Left cardiac atrium (tissue), 4 donors: ENCODE data around the gene CTNND2. TPM values are rescaled to one million over a fixed set of nuclear protein-coding genes. Genes with fewer than 3 reads are reported as not detected.

Experiments used
- ATAC-seq, 2 donors: fragments of 200-7000 bp; cut with Tn5 transposase; one replicate each; pipeline ENCODE4 v1.9.1; 2020; ENCODE audit warnings: mild to moderate bottlenecking in 2 of 2, moderate library complexity in 2 of 2
- DNase-seq: peaks from one replicate; pipeline ENCODE4 v3.0.0-alpha.2; 2020
- intact Hi-C, 2 donors: fragments of 100-400 bp; cut with DNase I; formaldehyde crosslinking; loops; one replicate each; pipeline versions ENCODE4 v1.14.1 to v1.15.1; 2022 to 2023
- total RNA-seq, 2 donors: library from RNA; stranded (reverse); fragmentation: NEBNext Ultra II Directional; extraction: Animal tissue kit (Norgen Biotek cat#: 25700); gene quantifications; one replicate each; pipeline ENCODE4 v1.2.1, GENCODE V29; 2021
- donor health status: DM: no; HTN: yes; CAD: no.
- donor health status: DM: no; HTN: yes; CAD: no; lungs with severe emphysema.
- donor health status: DM: yes; HTN: yes; CAD: no.
- donor health status: Dilated cardiomyopathy.

The CTNND2 gene
- total RNA-seq, 2 donors from 2014 or later: 4.8 to 11.6 TPM

DNA sequence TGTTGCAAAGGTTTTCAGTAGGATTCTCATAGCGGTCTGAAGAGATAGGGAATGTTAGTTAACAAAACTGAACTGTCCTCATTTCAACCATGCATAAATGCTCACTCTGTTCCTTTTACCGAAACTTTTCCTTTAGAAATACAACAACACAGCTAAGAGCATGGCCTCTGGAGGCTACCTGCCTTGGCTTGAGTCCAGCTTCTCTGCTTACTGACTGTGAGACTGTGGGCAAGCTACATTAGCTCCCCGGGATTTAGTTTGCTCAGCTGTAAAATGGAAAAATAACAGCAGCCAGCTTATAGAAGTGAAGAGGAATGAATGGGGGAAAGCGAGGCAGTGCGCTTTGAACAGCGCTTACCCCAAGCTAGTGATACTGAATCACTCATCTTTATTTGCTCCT lies 635.4 kb downstream of the CTNND2 start:
- no peak for ATAC-seq
- no peak for DNase-seq
- intact Hi-C loops: loop anchor here in 1 of 2 donors (5.0 kb wide), 3 partner anchors 228 to 753 kb away; no protein-coding TSS in a partner anchor

DNA sequence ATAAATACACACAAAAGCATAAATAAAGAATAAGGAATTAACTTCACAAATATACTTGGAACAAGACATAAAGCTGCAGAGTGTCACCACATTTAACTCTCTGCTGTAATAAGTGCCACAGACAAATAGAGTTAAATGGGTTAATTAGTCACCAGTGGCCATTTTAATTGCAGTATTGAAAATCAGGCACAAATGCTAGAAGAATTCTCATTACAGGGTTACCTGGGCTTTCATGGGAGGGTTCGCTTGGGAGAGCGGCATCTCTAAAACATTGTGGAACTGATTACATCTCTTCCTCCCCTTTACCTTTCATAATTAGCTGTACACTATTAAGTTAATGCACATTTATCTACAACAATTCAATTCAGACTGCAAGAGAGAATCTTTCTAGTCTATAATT lies 637.9 kb downstream of the CTNND2 start:
- no peak for DNase-seq
- ATAC-seq: no peak
- intact Hi-C loops: loop anchor here in 1 of 2 donors (5.0 kb wide), 3 partner anchors 231 to 756 kb away; no protein-coding TSS in a partner anchor

- ATAC-seq (no peak), DNase-seq (no peak)
- intact Hi-C loops: no loop called here
Observed at GRCh38 chr5:11261241-11261640, 643.0 kb downstream of the CTNND2 start.

DNA sequence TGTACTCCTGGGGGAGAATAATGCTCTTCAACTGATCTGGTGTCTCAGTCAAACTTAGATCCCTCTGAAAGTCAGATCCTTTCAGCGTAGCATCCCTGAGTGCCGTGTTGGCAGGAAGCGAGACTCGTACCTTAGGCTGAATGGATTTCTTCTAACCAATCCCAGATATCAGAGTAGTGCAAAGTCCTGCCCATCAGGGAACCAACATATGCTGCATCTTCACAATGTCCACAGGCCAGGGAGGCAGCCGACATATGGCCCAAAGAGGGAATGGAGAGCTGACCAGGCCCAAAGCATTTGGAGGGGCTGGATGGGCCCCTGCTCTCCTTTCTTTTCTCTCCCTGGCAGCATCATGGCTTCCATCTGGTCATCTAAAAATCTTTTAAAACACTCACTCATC lies 646.2 kb downstream of the CTNND2 start:
- ATAC-seq (no peak), DNase-seq (no peak)
- intact Hi-C loops: no loop called here

- DNase-seq: no peak
- ATAC-seq: no peak
- intact Hi-C loops: no loop called here
Observed at GRCh38 chr5:11252523-11252922, 651.7 kb downstream of the CTNND2 start.

GRCh38 chr5:11252075-11252474 lies 652.2 kb downstream of the CTNND2 start:
- DNase-seq (no peak), ATAC-seq (no peak)
- intact Hi-C loops: no loop called here

- intact Hi-C loops: no loop called here
- DNase-seq: no peak
- no peak for ATAC-seq
Observed at GRCh38 chr5:11251247-11251646, 653.0 kb downstream of the CTNND2 start.

GRCh38 chr5:11248966-11249365 lies 655.3 kb downstream of the CTNND2 start:
- DNase-seq (no peak), ATAC-seq (no peak)
- intact Hi-C loops: no loop called here

GRCh38 chr5:11247224-11247623 lies 657.0 kb downstream of the CTNND2 start:
- ATAC-seq: no peak
- intact Hi-C loops: no loop called here

DNA sequence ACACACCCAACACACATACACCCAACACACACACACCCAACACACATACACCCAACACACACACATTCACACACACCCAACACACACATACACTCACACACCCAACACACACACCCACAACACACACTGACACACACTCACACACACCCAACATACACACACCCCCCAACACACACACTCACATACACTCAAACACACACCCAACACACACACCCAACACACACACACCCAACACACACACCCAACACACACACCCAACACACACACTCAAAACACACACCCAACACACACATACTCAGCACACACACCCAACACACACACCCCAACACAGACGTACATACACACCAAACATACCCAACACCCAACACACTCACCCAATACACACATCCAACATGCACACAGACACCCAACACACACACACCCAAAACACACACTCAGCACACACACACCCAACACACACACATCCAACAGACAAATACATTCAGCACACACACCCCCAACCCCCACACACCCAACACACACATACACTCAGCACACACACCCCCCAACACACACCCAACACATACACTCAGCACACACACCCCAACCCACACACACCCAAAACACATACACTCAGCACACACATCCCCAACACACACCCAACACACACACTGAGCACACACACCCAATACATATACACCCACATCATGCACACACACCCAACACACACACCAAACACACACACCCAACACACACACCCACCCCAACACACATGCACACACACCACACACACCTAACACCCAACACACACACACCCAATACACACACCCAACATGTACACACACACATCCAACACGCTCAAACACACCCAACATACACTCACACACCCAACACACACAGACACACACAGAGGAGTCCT lies 663.7 kb downstream of the CTNND2 start:
- no peak for ATAC-seq
- intact Hi-C loops: no loop called here
- DNase-seq: no peak

More at GRCh38 chr5:11247224-11247623, 657.0 kb downstream of the CTNND2 start:
- DNase-seq: no peak

- intact Hi-C loops: no loop called here
- ATAC-seq (no peak), DNase-seq (no peak)
Observed at GRCh38 chr5:11239261-11240015, 664.8 kb downstream of the CTNND2 start.

- intact Hi-C loops: no loop called here
- DNase-seq (peak; percentile 45), ATAC-seq (peak; percentile 90 to 96)
Observed at GRCh38 chr5:11234501-11234911, 669.7 kb downstream of the CTNND2 start.

DNA sequence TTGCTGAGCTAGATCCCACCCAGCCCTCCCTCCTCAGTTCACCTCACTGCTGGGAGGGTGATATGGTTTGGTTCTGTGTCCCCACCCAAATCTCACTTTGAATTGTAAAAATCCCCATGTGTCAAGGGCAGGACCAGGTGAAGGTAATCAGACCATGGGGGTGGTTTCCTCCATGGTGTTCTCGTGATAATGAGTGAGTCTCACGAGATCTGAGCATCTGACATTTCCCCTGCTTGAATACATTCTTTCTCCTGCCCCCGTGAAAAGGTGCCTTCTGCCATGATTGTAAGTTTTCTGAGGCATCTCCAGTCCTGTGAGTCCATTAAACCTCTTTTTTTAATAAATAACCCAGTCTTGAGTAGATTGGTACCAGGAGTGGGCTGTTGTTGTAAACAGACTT lies 673.4 kb downstream of the CTNND2 start:
- no peak for ATAC-seq
- DNase-seq: no peak
- intact Hi-C loops: no loop called here

GRCh38 chr5:11227064-11227463 lies 677.2 kb downstream of the CTNND2 start:
- DNase-seq: no peak
- intact Hi-C loops: no loop called here
- ATAC-seq: no peak

GRCh38 chr5:11224436-11225187 lies 679.6 kb downstream of the CTNND2 start:
- intact Hi-C loops: no loop called here
- no peak for DNase-seq
- ATAC-seq: no peak

GRCh38 chr5:11222169-11222568 lies 682.1 kb downstream of the CTNND2 start:
- ATAC-seq: no peak
- intact Hi-C loops: no loop called here
- no peak for DNase-seq

DNA sequence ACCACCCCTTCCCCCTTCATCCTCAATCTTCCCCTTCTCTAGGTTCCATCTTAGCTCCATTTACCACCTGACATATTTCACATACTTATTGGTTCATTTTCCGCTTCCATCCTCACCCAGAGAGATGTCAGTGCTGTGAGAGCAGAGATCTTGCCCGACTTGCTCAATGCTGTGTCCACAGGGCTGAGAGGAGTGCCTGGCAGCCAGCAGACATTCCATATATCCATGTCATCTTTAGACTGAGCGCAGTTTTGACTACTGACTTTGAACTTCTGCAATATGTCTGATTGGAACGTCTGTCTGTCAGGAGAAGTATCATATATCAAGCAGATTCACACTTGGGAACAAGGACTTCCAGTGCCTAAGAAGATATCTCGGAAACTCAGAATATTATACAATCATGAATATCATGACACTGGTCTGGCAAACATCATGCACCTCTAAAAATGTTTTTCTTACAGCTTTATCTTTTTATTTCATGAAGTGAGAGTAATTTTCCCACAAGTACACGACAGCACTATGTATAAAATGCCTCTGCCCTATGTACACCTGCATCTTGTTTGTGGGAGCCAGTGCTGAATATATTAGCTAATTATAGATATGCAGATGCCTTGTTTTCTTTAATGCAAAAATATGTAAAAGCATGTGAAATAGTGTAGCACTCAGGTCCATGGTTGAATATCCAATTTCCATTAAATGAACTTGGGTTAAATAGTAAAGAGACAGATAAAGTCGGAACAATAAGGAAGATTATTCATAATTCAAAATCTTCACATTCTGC lies 689.2 kb downstream of the CTNND2 start:
- DNase-seq (no peak), ATAC-seq (no peak)
- intact Hi-C loops: no loop called here

DNA sequence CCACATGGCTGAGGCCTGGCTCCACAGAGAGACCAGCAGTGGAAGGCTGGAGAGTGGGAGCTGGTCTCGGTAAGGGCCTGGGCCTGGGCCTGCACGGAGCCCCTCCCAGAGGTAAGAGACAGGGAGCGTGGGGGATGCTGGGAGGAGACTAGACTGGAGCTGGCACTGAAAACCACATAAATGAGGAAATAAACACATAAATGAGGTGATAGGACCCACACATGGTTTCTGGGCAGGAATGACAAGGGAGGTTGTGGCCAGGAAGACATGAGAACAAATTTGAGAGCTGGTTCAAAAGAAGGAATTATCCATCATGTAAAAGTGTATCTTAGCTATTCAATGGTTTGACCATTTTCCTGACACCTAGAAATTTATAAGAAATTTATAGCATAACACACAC lies 691.5 kb downstream of the CTNND2 start:
- intact Hi-C loops: no loop called here
- DNase-seq (no peak), ATAC-seq (no peak)

DNA sequence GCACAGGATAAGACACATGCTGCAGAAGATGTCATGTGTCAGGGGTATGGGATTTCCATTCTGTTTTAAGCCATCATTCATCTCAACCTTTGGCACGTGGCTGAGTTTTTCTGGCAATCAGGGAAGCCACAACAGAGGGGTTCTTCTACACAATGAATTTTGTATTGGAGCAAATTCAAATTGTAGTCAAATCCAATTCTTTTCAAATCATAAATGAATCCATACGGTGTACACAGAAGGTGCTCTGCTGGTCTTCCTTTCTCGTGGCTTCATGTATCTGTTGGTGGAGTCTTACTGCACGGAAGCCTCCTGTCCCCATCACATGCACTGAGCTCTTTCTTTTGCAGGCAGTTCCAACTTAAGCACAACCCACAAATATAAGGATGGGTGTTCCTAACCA lies 706.5 kb downstream of the CTNND2 start:
- intact Hi-C loops: no loop called here
- DNase-seq (no peak), ATAC-seq (no peak)
